DMS114 treated with DMSO at 0.1 percent for 48 hours (cell line): ENCODE results near the gene MS4A15.

Experiments
- DNase-seq: peaks from one replicate; lab custom pipeline; 2025; ENCODE audit not compliant: unreplicated experiment; lab: John Stamatoyannopoulos, UW

MS4A15 gene

DNA sequence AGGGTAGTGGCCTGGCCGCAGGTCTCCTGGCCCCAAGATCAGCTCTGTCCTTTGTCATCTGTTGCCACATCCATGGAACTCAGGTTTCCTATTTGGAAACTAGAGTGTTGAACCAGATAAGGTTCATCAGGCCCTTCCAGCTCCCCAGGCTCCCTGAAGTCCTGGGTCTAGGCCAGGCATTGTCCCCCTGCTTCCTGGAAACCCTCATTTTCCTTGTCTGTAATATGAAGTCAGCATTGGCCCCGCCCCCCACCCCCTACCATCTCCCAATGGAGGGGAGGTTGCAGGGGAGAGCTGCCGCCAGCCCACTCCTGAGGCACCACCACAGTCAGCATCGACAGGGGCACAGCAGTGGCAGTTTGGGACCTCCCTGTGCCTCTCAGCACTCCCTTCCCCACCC is 19.5 kb downstream of the MS4A15 start:
- no peak for DNase-seq

DNA sequence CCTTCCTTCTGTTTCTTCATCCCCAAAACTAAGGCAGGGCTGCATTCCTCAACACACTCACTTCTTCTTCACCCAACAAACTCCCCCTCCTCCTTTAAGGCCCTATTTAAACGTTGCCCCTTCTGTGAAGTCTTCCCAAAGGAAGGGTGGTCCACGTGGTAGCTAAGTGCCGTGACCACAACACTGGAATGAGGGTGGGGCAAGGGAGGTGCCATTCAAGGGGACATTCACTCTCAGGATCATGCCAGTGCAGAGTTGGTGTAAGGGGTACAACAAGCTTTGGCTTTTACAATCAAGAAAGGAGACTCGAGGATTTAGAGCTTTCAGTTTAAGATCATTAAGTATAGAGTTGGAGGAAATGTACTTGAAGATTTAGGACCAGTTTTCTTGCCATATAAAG is 20.4 kb downstream of the MS4A15 start:
- no peak for DNase-seq

DNA sequence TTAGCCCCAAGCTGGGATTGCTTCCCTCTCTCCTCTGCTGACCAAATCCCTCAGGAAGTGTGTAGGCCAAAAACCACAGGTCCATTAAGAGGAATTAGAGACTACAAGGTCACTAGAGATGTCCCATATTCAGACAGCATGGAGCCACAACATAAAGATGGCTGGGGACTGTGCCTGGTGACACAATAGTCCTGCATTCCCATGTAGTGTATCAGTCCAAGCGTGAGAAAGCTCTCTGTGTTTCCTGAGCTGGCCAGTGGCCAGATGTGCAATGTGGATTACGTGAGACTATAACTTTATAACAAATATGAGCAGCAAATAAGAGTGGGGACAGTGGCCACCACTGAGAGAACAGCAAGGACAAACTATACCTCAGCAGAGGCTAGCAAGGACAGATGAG is 20.9 kb downstream of the MS4A15 start:
- DNase-seq: no peak

DNA sequence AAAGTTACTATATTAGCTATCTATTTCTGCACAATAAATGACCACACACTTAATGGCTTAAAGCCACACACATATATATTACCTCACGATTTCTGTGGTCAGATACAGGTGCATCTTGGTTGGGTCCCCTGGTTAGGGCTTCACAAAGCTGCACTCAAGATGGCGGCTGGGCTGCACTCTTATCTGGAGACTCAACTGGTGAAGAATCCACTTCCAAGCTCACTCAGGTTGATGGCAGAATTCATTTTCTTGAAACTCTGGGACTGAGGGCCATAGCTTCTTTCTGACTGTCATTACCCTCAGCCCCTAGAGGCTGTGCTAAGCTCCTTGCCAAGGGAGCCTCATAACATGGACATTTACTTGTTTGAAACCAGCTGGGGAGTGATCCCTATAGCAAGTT is 23.4 kb downstream of the MS4A15 start:
- no peak for DNase-seq

DNA sequence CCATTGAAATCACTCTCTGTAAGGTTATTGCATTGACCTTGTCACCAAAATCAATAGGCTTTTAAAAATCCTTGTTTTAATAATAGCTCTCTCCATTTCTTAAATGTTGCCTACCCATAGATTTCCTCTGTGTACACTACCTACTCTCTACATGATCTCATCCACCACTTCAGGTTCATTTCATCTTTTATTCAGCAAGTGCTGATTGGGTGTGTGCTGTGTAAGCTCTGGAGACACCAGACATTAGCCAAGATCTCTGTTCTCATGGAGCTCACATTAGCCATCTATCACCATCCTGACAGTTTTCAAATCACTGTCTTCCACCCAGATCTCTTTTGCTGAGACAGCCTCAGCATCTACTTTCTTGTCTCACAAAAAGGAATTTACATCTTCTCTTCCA is 24.1 kb downstream of the MS4A15 start:
- DNase-seq: no peak

DNA sequence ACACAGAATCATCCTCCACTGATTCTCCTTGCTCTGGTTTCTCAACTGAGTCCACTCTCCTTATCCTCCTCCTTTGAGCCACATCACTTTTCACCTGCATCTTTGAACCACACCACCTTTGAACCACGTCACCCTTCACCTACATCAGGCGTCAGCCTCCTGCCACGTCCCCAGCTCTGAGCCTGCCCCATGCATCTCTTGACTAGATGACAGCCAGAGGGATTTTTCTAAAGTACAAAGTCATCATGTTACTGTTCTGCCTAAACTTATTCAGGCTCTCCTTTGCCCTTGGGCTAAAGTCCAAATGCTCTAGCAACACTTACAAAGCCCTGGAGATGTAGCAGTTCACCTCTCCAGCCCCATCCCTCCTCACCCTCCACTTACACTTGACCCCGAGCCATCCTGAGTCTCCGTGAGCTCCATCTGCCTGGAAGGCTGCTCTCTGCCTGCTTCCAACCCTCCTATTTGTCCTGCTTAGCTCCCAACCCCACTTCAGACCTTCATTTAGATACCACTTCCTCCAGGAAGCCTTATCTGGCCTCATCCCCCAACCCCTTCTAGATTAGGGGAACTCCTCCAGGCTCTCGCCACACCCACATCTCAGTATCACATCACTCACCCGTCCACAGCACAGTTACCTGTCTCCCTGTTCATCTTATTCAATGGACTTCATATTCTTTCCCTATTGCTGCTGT is 24.8 kb downstream of the MS4A15 start:
- DNase-seq: no peak

DNA sequence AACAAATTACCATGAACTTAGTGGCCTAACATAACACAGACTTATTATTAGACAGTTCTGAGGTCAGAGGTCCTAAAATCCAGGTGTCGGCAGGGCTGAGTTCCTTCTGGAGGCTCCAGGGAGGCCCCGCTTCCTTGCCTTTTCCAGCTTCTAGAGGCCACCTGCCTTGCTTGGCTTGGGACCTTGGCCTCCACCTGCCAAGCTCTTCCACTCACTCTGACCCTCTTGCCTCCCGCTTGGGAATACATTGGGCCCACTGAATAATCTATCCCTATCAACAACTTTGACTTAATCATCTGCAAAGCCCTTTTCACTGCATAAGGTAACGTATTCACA is 25.3 kb downstream of the MS4A15 start:
- DNase-seq: no peak

DNA sequence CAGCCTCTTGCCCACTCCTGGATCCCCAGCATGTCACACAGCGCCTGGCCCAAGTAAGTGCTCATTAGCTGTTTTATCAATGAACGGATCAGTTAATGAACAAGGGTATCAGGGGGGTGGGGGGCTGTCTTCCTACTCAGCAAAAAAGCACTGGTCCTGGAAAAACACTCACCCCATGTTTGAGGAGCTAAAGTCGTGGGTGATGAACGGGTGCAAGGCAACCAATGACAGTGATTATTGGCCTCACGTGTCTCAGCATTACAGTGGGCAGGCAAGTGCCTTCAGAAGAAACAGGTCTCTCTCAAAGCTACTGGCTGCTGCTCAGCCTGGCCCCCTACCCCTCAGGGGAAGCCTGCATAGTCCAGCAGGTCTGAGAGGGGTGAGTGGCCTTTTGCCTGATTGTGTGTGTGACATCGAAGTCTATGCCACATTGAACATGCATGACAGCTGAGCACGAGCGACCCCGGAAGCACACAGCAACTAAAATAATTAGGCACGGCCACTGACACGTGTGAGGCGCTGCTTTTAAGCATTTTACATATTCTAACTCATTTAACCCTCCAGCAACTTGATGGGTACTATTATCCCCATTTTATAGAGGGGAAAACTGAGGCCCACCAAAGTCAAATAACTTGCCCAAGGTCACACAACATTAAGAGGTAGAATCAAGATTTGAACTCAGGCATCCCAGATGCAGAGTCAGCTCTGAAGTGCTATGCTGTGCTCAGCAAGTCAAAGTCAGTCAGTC is 25.9 kb downstream of the MS4A15 start:
- no peak for DNase-seq

DNA sequence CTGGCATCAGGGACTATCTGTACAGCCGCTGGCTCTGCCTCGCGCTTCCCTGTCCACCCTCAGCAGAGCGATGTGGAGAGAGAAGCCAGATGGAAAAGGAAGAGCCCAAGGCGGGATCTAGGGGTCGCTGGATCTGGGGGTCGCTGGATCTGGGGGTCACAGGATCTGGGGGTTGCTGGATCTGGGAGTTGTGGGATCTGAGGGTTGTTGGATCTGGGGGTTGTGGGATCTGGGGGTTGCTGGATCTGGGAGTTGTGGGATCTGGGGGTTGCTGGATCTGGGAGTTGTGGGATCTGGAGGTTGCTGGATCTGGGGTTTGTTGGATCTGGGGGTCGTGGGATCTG is 26.4 kb downstream of the MS4A15 start:
- no peak for DNase-seq

DNA sequence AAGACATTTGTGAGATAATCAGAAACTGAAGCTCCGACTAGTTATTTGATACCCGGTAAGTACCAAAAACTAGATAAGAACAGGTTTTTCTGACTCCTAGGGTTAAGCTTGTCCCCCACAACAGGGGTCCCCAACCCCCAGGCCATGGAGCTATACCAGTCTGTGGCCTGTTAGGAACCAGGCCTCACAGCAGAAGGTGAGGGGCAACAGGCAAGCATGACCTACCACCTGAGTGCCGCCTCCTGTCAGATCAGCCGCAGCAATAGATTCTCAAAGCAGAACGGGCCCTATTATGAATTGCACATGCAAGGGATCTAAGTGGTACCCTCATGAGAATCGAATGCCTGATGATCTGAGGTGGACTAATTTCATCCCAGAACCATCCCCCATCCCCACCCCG is 27.2 kb downstream of the MS4A15 start:
- no peak for DNase-seq

DNA sequence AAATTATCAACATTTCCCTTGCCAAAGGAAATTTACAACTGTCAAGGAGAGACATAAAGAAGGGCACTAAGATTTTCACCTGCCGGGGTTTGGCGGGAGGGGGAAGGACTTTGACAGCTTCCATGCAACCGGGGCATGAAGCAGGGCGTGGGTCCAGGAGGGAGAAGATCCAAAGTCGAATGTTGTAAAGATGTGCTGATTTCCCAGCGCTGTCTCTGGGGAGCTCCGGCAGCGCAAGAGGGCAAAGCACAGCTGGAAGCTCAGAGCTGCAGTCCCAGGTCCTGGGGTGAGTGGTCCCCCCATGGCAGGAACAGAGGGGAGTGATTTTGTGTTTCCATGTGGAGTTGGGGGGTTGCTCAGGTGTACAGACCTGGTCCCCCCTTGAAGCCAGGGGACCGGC is 28.5 kb downstream of the MS4A15 start, which contains the start of gene MS4A10:
TSS of gene MS4A10 (plus strand) at position 198 of the 400 bp plus-strand sequence. CDS start 5,003 bp downstream, outside the sequence.
- DNase-seq: no peak

DNA sequence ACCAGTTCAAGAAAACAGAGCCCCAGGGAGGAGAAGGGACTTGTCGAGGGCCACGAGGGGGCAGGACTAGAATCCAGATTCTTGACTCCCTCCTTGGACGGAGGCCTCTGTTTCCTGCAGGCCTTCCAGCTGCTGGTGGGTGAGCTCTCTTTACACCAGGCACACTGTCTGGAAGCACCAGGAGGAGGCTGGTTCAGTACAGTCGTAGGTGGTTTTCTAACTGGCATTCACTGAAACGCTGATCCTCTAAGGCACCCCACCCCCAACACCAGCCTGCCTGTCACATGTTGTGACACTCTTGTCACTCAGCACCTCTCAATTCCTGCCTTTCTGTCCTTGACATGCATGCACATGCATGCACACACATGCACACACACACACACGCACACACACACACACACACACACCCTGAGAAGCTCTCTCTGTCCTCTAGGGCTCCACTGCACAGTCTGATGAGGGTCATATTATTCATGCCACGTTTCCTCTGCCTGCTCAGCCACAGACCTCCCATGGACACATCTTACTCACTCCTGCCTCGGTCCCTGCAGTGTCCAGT is 29.2 kb downstream of the MS4A15 start:
- no peak for DNase-seq

DNA sequence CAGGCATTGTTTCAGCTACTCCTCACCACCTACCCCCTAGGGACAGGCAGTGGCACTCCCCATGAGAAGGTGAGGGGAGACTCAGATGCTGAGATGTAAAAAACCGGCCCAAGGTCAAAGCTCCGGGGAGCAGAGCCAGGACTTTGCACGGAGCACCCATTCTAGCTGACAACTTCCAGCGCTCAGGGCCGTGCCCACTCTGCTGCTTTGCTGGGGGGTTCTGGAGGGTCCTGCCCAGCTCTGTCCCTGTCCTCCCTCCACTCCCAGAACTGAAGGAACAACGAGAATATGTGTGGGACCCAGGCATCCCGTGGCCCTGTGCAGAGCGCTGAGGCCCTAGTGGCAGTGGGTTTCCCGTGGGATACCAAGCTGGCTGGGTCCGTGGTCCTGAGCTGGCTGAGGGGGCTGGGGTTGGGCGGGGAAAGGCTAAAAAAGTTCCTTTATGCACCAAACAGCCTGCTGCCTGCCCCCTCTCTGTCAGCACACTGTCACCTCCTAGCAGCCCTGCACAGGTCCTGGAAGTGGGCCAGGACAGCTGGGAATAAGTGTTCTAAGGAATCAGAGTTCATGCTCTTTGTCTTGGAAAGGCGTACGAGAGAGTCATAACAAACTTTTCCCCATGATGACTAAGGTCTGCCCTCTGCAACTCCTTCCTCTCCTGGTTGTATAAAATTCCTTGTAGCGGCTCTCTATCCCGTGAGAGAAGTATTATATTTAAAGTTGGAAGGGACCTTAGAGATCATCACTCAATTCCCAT is 30.3 kb downstream of the MS4A15 start:
- no peak for DNase-seq

DNA sequence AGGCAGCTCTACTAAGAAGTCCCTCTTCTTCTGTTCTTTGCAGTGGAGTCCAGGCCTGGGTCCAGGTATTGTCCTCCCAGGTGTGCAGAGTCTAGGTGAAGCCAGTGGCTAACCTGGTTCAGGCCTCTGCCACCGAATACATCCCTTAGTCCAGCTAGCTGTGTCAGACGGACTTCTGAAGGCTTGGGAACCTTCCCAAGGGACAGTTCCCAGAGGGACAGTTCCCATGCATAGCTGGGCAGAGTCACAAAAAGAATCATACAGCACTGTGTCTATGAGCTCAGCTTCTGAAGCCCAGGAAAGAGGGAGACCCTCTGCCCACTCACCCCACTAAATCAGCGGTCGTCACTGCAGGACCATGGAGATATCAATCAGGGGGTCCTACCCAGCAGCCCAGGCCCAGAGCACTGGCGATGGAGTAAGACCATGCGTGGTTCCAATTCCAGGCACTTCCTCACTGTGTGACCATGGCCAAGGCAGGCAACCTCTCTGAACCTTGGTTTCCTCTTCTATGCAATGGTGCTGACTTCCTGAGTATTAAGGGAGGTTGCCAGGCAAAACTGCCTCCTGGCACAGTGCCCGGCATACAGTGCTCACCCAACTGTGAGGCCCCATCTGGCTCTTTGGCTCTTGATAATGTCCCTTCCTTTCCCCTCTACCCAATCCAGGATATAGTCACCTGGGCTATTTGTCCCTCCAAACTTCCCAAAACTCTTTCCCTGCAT is 31.9 kb downstream of the MS4A15 start:
- DNase-seq: no peak

DNA sequence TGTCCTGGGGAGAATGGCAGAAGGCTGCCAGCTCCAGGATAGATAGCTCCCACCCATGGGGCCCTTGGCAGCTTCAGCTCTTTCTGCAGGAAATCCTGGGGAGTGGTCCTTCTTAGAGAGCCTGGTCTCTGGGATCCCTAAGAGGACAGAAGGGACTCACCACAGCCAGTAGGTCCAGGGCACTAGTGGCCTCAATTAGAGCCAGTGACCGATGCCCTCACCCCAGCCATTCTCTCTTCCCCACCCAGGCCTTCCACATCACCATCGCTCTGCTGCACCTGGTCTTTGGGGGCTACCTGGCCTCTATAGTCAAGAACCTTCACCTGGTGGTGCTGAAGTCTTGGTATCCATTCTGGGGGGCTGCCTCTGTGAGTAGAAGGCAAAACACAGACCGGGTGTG is 34.1 kb downstream of the MS4A15 start:
- no peak for DNase-seq

DNA sequence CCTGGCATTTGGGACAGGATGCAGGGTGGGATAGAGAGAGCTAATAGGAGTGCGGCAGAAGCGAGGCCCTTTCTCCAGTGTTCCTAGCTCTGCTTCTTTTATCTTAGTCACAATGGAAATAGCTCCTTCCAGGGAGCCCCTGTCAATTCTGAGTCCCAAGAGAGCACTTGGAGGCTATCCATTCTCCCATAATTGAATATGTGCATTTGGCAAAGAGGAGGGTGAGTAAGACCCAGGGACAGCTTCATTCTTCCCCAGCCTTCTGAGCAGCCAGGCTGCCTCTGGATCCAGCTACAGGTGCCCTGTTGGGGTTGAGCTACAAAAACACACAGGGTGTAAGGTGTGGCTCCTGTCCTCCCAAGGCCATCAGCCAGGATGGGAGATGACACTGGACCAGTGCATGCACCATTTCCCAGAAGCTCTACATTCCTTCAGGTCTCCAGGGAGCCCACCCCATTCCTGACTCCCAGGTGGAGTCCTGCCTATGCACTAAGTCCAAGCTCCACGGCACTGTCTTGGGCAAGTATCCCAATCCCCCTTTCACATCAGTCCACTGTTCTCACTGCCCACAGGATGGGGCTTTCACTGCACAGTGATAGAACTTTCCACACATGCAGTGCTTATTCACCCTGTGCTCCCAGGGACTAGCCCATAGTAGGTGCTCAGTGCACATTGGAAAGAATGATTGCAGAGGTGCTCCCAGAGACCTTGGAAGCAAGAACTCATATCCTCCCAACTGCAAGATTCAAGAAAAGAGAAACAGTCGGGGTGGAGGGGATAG is 34.7 kb downstream of the MS4A15 start:
- DNase-seq: no peak

DNA sequence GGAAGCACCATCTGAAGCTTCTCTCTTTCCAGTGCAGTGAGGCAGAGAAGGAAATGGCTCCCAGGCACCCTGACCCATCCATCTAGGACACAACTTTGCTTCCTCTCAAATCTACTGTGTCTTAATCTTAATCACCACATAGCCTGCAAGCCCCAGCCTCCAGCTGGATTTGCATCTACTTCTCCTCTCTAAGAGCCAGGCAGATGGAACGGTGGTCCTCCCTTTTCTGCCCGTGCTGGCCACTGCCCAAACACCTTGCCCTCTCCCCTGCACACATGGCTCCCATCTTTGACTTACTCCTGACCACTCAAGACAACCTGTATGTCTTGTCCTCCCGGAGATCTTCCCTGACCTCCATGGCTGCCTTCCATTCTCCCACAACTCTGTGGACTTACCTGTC is 35.9 kb downstream of the MS4A15 start:
- no peak for DNase-seq

DNA sequence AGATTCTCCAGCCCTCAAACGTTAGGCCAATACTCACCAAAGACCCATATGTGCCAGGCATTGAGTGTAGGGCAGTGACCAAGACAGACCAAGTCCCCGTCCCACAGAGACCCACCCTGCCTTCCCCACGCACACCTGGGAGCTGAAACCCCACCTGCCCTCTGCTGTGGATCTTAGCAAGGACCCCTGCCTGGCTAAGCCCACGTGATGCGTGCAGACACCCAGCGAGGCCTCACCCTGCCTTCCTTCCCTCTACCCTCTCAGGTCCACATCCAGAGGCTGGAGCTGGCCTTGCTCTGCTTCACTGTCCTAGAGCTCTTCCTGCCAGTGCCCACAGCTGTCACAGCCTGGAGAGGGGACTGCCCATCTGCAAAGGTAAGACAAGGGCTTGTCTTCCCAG is 38.6 kb downstream of the MS4A15 start:
- no peak for DNase-seq

DNA sequence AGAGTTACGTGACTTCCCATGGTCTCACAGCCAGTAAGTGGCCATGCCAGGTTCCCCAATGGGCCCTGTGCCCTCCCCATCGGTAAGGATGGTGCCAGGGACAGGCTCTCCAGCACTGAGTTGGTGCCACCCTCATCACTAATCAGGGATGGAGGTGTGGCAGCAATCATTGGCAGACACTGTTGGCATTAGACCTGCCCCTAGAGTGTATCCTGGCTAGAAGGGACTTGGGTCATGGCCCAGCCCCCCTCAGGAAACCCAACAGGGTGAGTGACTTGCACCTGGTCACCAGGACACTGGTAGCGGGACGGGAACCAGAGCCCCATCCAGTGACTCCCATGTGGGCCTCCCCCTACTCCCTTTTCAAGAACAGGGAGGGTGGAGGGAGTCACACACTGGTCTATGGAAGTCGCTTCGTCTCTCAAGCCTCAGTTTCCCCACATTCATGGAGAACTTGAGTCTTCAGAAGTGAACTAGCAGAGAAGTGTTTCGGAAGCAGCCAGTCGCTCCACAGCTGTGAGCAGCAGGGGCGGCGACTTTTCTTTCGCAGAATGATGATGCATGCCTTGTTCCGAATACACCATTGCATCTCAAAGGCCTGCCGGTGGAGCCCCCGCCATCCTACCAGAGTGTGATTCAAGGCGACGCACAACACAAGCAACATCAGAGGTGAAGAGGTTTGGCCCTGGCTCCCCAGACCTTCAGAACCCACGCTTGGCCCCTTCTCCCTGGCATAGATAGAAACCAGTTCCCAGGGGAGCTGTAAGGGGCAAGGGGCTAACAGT is 41.4 kb downstream of the MS4A15 start:
- no peak for DNase-seq

DNA sequence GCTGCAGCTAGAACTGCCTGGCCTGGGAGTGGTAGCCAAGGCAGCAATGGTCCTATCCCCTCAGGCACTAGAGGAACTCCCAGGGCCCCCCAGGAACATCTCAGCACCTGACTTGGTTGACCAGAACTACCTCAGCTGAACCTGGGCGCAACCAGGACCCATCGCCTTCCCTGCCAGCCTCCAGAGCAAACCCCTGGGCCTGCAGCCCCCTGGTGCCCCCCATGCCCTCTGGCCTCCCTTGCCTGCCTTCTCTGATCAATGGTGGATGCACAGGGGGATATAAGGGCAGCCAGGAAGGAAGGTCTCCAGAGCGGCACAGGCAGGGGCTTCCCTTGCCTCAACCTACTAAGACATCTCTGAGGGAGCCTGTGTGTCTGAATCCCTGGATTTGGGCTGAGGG is 42.0 kb downstream of the MS4A15 start:
- DNase-seq: no peak
